ENCODE data around the gene DPYSL5. TPM values are rescaled to one million over a fixed set of nuclear protein-coding genes. Genes with fewer than 3 reads are reported as not detected.

The DPYSL5 gene
- total RNA-seq, 1 donor from 2014 or later, result 0.11 TPM

DNA sequence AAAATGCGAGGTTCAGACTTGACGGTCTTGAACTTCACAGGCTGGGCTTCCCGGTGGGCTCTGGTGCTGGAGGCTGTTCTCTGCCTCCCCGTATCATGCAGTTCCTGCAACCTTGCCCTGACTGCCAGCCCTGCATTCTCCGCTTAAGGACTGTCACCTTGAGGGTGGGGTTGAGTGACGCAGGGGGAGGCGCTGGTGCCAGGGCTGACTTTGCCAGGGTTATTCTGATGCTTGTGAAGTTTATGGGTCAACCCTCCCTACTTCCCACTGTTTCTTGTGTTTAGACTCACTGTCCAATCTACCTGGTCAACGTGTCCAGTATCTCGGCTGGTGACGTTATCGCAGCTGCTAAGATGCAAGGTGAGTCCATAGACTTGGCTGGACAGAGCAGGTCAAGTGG, 85.0 kb downstream of the DPYSL5 start:
- Mint-ChIP-seq H3K27me3 (ENCODE audit: unreplicated experiment) (peaks cover 30% of the 10 kb centered on the region), H3K4me3 (ENCODE audit: unreplicated experiment) (no peak overlapping the region), H3K27ac (ENCODE audit: unreplicated experiment) (no peak overlapping the region), H3K36me3 (ENCODE audit: unreplicated experiment) (no peaks in the 10 kb centered on the region), H3K9me3 (ENCODE audit: unreplicated experiment) (no peaks in the 10 kb centered on the region), H3K4me1 (ENCODE audit: unreplicated experiment) (no peaks in the 10 kb centered on the region)
- DNase-seq (ENCODE audit: extremely low spot score, unreplicated experiment), result no peak
- TF ChIP-seq, protein P1, sequence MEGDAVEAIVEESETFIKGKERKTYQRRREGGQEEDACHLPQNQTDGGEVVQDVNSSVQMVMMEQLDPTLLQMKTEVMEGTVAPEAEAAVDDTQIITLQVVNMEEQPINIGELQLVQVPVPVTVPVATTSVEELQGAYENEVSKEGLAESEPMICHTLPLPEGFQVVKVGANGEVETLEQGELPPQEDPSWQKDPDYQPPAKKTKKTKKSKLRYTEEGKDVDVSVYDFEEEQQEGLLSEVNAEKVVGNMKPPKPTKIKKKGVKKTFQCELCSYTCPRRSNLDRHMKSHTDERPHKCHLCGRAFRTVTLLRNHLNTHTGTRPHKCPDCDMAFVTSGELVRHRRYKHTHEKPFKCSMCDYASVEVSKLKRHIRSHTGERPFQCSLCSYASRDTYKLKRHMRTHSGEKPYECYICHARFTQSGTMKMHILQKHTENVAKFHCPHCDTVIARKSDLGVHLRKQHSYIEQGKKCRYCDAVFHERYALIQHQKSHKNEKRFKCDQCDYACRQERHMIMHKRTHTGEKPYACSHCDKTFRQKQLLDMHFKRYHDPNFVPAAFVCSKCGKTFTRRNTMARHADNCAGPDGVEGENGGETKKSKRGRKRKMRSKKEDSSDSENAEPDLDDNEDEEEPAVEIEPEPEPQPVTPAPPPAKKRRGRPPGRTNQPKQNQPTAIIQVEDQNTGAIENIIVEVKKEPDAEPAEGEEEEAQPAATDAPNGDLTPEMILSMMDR (IDR thresholded peaks at IDR 0.05), result no peak

DNA sequence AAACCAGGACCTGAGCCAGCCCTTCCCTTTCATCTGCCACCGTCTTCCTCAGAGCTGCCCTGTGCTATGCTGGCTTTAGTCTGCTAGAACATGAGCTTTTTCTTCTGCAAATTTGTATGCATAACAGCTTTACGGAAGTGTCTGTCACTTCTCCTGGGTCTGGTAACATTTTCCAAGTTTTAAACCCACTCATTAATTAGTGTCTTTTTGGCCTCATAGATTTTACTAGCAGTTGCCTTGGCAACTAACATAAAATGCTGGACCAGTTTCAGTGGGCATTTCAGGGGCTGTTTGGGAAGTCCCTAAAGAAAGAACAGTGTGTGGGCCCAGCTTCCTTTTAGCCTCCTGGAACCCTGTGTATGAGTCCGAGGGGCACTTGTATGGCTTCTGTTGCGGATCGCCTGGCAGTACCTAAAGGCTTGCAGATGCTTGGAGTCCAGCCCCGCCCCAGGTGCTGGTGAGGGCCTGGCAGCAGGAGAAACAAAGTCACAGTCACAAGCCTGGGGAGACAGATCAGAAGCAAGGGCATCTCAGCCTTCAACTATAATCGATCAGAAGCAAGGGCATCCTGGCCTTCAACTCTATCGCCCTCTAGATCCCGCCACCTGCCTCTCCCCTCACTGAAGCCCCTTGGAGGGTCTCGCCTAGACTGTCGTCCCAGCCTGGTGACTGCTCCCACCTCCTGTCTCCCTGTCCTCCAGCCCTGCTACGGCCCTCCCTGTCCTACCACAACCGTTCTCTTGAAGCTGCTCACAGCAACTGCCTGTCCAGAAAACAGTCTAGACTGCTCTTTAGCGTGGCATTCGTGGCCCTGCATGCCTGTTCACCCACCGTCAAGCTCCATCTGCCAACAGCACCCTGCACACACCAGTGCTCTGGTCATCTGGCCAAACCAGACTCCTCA, 85.8 kb downstream of the DPYSL5 start:
- TF ChIP-seq, protein P1 (IDR thresholded peaks at IDR 0.05), result no peak
- H3K36me3 Mint-ChIP-seq (ENCODE audit: unreplicated experiment), result no peaks in the 10 kb centered on the region
- H3K27ac Mint-ChIP-seq (ENCODE audit: unreplicated experiment), result no peak overlapping the region
- peak; percentile 72 for DNase-seq (ENCODE audit: extremely low spot score, unreplicated experiment)
- no peaks in the 10 kb centered on the region for H3K9me3 Mint-ChIP-seq (ENCODE audit: unreplicated experiment)
- H3K4me1 Mint-ChIP-seq (ENCODE audit: unreplicated experiment), result no peaks in the 10 kb centered on the region
- H3K27me3 Mint-ChIP-seq (ENCODE audit: unreplicated experiment), result peaks cover 30% of the 10 kb centered on the region
- H3K4me3 Mint-ChIP-seq (ENCODE audit: unreplicated experiment), result no peak overlapping the region

DNA sequence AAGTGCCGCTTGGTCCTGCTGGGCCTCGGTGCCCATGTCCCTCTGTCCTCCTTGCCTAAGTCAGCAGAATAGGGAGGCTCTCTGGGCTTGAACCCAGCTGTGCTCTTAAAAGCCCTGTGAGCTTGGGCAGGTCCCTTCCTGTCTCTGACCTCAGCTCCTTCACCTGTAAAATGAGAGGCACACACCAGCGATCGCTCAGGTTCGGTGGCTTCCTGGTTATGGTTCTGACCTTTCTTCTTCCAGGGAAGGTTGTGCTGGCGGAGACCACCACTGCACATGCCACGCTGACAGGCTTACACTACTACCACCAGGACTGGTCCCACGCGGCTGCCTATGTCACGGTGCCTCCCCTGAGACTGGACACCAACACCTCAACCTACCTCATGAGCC, 86.4 kb downstream of the DPYSL5 start:
- H3K4me1 Mint-ChIP-seq (ENCODE audit: unreplicated experiment), result no peaks in the 10 kb centered on the region
- H3K9me3 Mint-ChIP-seq (ENCODE audit: unreplicated experiment), result no peaks in the 10 kb centered on the region
- no peak overlapping the region for H3K27ac Mint-ChIP-seq (ENCODE audit: unreplicated experiment)
- H3K4me3 Mint-ChIP-seq (ENCODE audit: unreplicated experiment), result no peak overlapping the region
- peaks cover 30% of the 10 kb centered on the region for H3K27me3 Mint-ChIP-seq (ENCODE audit: unreplicated experiment)
- TF ChIP-seq, protein P1 (IDR thresholded peaks at IDR 0.05), result no peak
- no peaks in the 10 kb centered on the region for H3K36me3 Mint-ChIP-seq (ENCODE audit: unreplicated experiment)
- DNase-seq (ENCODE audit: extremely low spot score, unreplicated experiment), result peak; percentile 73

DNA sequence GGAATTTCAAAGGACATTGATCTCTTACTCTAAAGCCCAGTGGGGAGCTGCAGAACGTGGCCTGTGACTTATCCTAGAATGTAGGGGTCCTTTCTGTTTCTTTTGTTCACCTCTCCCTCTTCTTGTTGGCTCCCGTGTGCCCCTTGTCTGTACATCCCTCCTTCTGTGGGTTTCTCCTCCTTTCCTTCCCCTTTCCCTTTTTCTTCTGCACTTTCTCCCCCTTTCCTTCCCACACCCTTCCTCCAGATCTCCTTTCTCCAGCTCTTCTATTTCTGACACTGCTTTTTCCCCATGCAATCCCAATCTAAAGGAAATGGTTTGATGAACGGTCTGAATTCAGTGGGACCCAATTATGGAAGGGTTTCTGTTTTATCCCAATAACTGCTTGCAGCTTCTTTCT, 87.1 kb downstream of the DPYSL5 start:
- DNase-seq (ENCODE audit: extremely low spot score, unreplicated experiment), result no peak
- H3K4me3 Mint-ChIP-seq (ENCODE audit: unreplicated experiment), result no peak overlapping the region

DNA sequence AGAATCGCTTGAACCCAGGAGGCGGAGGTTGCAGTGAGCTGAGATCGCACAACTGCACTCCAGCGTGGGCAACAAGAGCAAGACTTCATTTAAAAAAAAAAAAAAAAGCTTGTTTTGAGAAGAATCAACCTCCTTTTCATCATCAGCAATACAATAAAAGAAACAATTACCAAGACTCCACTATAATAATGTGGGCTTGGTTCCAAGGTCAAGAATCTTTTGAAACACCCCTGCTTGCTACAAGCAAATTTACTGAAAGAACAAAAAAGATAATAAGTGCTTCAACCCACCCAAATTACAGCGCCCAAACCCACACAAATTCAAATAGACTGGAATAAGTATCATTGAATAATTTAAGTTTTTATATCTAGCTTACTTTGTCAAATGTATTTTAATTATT, 88.9 kb downstream of the DPYSL5 start:
- H3K9me3 Mint-ChIP-seq (ENCODE audit: unreplicated experiment), result no peaks in the 10 kb centered on the region
- no peaks in the 10 kb centered on the region for H3K4me1 Mint-ChIP-seq (ENCODE audit: unreplicated experiment)
- TF ChIP-seq, protein P1 (IDR thresholded peaks at IDR 0.05), result no peak
- H3K27me3 Mint-ChIP-seq (ENCODE audit: unreplicated experiment), result peaks cover 31% of the 10 kb centered on the region
- no peak overlapping the region for H3K27ac Mint-ChIP-seq (ENCODE audit: unreplicated experiment)
- no peak overlapping the region for H3K4me3 Mint-ChIP-seq (ENCODE audit: unreplicated experiment)
- DNase-seq (ENCODE audit: extremely low spot score, unreplicated experiment), result no peak
- no peaks in the 10 kb centered on the region for H3K36me3 Mint-ChIP-seq (ENCODE audit: unreplicated experiment)

More for the DNA sequence above, 87.1 kb downstream of the DPYSL5 start:
- TF ChIP-seq, protein P1 (IDR thresholded peaks at IDR 0.05), result no peak
- Mint-ChIP-seq H3K27ac (ENCODE audit: unreplicated experiment) (no peak overlapping the region), H3K36me3 (ENCODE audit: unreplicated experiment) (no peaks in the 10 kb centered on the region), H3K4me1 (ENCODE audit: unreplicated experiment) (no peaks in the 10 kb centered on the region), H3K9me3 (ENCODE audit: unreplicated experiment) (no peaks in the 10 kb centered on the region), H3K27me3 (ENCODE audit: unreplicated experiment) (peaks cover 31% of the 10 kb centered on the region)
